SH-SY5Y (cell line): ENCODE measurements around the gene OSBPL2.

ENCODE experiments used
- GATA2 ChIP-seq: IDR thresholded peaks from 2 replicates; pipeline ENCODE4 v1.6.1; 2011; ENCODE audit warnings: mild to moderate bottlenecking, low read depth, low read length
- GATA3 ChIP-seq: IDR thresholded peaks from 2 replicates; pipeline ENCODE4 v1.6.1; 2011; ENCODE audit warnings: low read depth, mild to moderate bottlenecking, low read length, moderate library complexity

GRCh38 chr20:62302341-62303061 is 64.2 kb downstream of the OSBPL2 start, which contains the start of gene ADRM1:
- TF ChIP-seq GATA2 = no peak
- no peak for TF ChIP-seq GATA3
